Midbrain (tissue), 1 donor: ENCODE results near the gene BBX.

ENCODE experiments used
- DNase-seq: peaks from one replicate; lab custom pipeline; 2025; lab: John Stamatoyannopoulos, UW

BBX gene

GRCh38 chr3:107657971-107658370, 135.2 kb downstream of the BBX start:
- DNase-seq, result no peak

- peak; percentile 55 for DNase-seq
These were observed 137.7 kb downstream of the BBX start for GRCh38 chr3:107660306-107660976.

DNA sequence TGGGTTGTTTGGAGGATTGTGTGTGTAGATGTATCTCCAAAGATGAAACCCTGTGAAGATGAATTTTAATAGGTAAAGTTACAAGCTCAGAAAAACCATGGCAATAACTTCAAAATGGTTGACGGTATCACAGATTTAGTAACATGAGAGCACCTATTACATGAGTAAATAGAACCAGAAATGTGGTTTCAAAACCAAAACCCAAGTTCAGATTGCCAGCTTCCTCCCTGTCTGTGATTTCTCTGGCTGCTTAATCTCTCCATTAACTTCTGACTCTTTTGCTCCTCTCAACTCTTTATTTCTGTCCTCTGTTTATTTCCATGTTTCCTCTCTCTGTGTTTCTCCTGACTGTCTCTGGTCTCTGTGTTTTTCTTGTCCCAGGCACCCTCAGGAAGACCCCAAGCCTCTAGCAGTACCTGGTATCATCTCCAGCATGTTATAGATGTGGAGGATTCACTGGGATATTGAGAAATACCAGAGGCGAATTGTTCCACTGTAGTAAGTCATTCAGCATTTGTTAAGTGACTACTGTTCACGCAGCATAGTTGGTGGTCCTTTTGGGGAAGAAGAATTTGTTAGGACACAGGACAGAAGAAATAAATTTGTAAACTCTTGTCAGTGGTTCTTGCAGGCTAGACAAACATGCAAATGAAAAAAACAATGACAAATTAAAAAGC, 138.8 kb downstream of the BBX start:
- no peak for DNase-seq

- DNase-seq, result peak; percentile 12
These were observed 139.4 kb downstream of the BBX start for GRCh38 chr3:107662124-107662507.

- no peak for DNase-seq
These were observed 139.8 kb downstream of the BBX start for GRCh38 chr3:107662586-107662985.

DNA sequence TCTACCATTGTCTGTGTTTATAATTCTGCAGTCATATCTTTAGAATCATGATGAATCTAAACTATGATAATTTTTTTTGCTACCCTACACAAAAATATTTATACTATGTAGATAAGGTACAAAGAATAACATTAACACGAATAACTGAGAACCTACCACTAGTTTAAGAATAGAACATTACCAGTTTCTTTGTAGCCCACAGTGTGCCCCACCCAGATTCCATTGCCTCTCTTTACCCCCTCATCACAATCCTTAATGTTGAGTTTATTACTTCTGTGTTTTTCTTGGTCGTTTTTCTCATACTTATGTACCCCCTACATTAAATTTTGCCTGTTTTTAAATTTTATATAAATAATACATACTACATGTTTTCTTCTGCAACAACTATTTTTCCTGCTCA, 140.5 kb downstream of the BBX start:
- DNase-seq, result no peak

DNA sequence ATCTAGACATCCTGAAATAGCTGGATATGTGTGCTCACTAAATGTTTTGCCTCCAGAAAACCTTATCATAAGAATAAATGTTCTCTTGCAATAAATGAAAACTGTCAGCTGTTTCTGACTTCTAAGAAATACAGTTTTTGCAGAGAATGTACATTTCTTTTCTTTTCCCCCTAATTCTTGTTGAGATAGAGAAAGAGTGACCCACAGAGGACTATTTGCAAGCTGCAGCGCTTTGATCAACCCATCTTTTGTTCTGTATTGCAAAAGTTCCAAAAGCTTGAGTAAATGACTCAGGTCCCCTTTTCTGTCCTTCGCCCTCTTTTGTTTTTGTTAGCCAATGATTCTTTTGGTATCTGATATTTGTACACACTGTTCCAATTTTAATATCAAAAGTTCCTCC, 141.9 kb downstream of the BBX start:
- peak; percentile 27 for DNase-seq

DNA sequence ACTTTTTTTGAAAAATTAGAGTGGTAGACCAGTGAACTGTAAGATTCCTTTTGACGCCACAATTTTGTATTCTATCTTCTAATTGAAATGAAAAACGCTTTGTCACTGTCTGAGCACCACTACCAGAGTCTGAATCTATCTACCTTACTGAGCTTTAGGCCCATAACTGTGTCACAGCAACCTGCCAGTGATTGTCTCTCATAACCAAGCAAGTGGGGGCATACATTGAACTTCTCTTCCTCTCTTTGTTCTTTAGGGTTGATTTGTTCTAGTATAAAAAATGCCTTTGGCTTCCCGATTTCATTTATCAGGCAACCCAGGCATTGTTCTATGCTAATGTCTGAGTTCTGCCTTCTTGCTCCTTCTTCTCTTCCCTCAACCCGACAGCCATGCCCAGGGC, 142.6 kb downstream of the BBX start:
- no peak for DNase-seq

DNA sequence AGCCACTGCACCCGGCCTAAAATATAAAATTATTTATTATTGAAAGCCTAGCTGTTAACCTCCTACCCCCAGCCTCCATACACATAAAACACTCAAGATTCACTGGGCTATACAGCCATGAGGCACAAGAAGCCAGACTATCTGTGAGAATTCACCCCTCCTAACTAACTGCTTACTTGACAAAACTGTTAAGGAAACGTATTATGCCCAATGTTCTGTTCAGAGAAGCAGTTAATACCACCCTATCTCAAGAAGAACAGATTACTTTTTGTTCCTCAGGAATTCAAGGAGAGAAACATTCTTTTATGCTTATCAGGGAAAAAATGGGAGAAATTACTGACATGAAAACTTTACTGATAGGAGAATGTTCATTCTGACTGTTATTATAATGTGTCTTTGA, 144.1 kb downstream of the BBX start:
- DNase-seq, result no peak

GRCh38 chr3:107668416-107668815, 145.7 kb downstream of the BBX start:
- DNase-seq, result no peak

DNA sequence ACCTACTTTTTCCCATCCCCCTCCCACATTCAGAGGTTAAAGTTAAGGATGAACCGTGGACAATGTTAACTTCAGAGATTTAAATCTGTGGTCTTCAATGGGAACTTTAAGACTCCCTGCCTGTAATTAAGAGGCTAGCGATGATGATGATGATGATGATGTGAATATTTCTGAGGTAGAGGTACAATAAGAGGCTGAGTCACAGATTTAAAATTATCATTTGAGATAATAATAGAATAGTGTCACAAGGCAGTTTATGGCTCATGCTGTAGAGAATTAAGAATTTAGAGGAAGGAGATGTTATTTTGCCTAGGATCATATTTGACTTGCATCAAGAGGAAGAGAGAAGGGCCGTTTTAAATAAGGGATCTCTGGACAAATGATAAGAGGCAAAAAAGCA, 146.2 kb downstream of the BBX start:
- no peak for DNase-seq

- DNase-seq, result no peak
These were observed 146.9 kb downstream of the BBX start for GRCh38 chr3:107669669-107670068.

GRCh38 chr3:107670986-107671385, 148.2 kb downstream of the BBX start:
- no peak for DNase-seq

GRCh38 chr3:107674371-107674770, 151.6 kb downstream of the BBX start:
- peak; percentile 60 for DNase-seq

- peak; percentile 20 for DNase-seq
These were observed 152.6 kb downstream of the BBX start for GRCh38 chr3:107675233-107675900.

DNA sequence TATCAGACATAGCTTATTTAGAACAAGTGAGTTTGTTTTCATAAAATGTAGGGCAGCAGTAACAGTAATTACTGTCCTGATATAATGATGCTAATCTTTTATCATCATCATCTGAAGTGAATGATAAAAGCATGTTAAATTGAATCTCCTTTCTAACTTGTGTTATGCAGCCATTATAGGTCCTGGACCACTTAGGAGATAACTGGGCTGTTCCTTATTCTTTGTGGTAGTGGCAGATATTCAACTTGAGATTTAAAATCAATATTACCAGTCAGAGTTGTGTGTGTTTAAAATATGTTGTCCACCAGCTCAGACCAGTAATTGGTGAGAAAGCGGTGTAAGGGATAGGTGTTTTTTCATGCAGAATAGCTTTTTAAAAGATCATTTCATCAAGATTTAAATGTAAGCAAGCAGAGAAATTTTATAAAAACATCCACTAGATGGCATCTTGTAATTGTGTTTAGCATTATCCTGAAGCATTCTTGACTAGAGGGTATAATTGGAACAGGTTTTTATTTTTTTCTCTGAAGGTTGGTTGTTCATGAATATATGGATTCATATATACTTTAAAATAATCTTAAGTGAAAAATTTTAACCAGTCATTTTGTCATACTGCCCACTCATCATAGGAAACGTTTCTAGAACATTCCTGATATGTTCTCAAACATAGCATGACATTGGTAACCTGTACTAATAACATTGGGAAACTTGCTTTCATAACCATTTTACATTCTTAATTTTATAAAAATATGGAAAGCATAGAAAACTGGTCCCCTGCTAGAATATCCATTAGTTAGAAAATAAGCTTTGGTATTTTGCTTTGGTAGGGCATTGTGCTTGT, 153.9 kb downstream of the BBX start:
- peak; percentile 47 for DNase-seq

DNA sequence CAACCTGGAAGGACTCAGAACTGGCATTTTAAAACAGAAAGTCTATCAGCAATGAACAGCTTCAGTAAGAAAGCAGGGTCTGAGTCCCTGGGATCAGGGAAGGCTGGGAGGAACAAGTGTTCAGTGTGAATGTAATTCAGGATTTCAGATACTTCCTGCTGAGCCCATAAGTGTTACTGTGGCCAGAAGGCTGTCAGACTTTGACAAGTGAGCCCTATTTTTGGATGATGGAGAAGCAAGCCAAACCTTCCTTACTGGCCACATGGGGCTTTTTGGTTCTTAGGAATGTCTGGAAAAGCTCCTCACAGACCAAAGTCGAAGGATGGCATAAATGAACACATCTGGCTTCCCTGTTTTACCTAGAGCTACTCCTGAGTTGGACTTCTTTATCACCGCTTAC, 157.2 kb downstream of the BBX start:
- no peak for DNase-seq

DNA sequence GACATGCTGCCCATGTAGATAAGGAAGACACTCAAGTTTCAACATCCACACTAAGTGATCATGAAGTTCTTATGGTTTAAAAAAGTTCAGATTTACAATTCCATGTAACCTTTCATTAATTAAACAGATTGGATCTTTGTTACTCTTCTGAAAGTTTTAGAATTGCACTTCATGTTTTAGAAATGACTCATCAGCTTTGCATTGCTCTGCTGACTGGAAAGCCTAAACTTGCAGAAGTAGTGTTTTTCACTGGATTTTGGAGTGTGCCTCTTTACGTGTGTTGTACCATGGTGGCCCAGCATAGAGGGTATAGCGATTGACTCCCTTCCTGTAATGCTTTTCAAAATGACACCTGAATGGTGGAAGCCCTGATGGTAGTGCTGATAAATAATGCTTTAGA, 157.9 kb downstream of the BBX start:
- DNase-seq, result no peak

DNA sequence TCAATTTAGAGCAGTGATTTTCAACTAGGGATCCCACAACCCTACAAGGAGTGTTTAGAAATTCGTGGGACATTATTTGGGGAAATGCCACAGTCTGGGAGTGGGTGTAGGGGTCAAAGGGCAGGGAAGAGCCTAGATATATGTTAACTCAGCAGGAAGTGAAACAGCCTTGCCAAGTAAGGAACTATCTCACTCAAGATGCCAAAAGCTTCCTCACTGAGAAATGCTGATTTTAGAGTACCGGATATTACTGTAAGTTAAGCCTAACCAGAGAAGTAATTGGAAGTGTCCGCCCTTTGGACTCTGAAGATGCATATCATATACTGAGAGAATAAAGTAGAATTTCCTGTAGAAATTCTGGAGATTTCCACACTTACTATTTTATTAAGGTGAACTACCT, 158.6 kb downstream of the BBX start:
- DNase-seq, result no peak

DNA sequence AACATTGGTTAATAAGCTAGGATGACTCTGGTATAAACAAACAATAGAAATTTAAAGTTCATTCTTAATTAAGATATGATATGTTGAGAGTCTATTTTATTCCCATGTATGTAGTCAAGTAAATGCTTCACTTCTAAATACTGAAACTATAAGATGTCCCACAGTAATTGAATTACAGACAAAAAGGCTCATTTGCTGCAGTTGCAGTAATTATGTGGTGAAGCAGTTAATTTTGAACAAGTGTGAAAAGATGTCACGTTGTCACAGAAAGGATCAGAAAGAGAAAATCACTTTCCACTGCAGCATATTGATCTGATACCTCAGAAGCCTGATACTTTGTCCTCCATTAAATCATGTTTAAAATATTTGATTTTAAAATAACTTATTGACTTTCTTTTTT, 159.8 kb downstream of the BBX start:
- no peak for DNase-seq

- no peak for DNase-seq
These were observed 160.7 kb downstream of the BBX start for GRCh38 chr3:107683447-107683846.

DNA sequence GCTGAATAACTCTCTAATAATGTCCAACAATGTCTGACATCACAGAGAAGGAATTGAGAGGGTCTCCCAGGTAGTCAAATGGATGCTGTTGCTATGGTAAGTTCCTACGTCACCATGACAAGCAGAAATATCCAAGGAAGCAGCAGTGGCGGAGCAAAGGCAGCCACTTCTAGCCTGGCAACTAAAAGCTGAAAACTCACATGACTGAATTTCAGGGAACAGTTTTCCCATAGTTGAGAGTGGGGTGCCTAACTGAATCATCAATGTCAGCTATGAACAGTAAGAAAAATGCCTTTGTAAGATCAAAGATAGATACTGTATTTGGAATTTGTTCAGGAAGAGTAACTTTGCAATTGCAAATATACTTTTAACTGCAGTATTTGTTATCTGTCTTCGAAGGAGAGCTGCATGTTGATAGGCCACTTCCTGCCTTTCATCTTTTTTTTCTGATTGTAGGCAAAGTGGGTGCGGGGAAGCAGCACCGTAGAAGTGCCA, 161.7 kb downstream of the BBX start:
- no peak for DNase-seq
